PC-9 (cell line): ENCODE measurements around the gene CETP. TPM values are rescaled to one million over a fixed set of nuclear protein-coding genes. Genes with fewer than 3 reads are reported as not detected.

Experiments used
- Bru-seq: library from RNA; stranded (reverse); fragments of 400-500 nt; gene quantifications from one replicate; lab custom pipeline; 2021; lab: Mats Ljungman, UMichigan
- BruChase-seq, 2 experiments: library from RNA; stranded (reverse); fragments of 400-500 nt; gene quantifications; one replicate each; lab custom pipeline; 2021; lab: Mats Ljungman, UMichigan
- BruUV-seq: library from RNA; stranded (reverse); fragments of 400-500 nt; replicated peaks from 2 replicates; lab custom pipeline; 2021; lab: Mats Ljungman, UMichigan
- CTCF ChIA-PET: fragments of 300-600 bp; sonication (Branson Sonifier 250); formaldehyde crosslinking; loops from one replicate; lab custom pipeline; 2022; ENCODE audit warnings: antibody characterized with exemption; lab: Charles Lee
- POLR2A ChIA-PET: fragments of 300-600 bp; sonication (Branson Sonifier 250); formaldehyde crosslinking; loops from one replicate; lab custom pipeline; 2022; ENCODE audit warnings: antibody characterized with exemption; ENCODE audit not compliant: unreplicated experiment; lab: Charles Lee
- DNase-seq, 2 experiments: peaks; one replicate each; pipeline versions ENCODE4 v3.0.0 to v3.0.0-alpha.2; 2015 to 2022; ENCODE audit warnings: mixed read lengths in 1 of 2
- H2AFZ ChIP-seq: fragments of 200-600 bp; sonication (generic); 2 replicates; pipeline ENCODE4 v1.8.1; 2017; ENCODE audit warnings: antibody characterized with exemption
- H3F3A ChIP-seq: fragments of 200-600 bp; sonication (generic); 2 replicates; pipeline ENCODE4 v1.8.1; 2017; ENCODE audit warnings: antibody characterized with exemption, mild to moderate bottlenecking, low read depth; ENCODE audit not compliant: insufficient read depth
- H3K27ac ChIP-seq: fragments of 200-600 bp; sonication (generic); 2 replicates; pipeline ENCODE4 v1.6.1; 2016; ENCODE audit warnings: mixed run types
- H3K27me3 ChIP-seq: fragments of 200-600 bp; sonication (generic); 2 replicates; pipeline ENCODE4 v1.6.1; 2016; ENCODE audit warnings: low read depth, mixed run types; ENCODE audit not compliant: insufficient read depth
- H3K36me3 ChIP-seq: fragments of 200-600 bp; sonication (generic); 2 replicates; pipeline ENCODE4 v1.6.1; 2016; ENCODE audit warnings: low read depth, mixed run types
- H3K4me1 ChIP-seq: fragments of 200-600 bp; sonication (generic); replicated peaks from 2 replicates; pipeline ENCODE4 v1.6.1; 2016; ENCODE audit warnings: mixed run types; ENCODE audit not compliant: insufficient read depth
- H3K4me2 ChIP-seq: fragments of 200-600 bp; sonication (generic); 2 replicates; pipeline ENCODE4 v1.6.1; 2017; ENCODE audit warnings: mixed run types
- H3K4me3 ChIP-seq: fragments of 200-600 bp; sonication (generic); 2 replicates; pipeline ENCODE4 v1.6.1; 2016; ENCODE audit warnings: mixed run types
- H3K79me2 ChIP-seq: fragments of 200-600 bp; sonication (generic); 2 replicates; pipeline ENCODE4 v1.6.1; 2017; ENCODE audit warnings: low read depth, mixed run types
- H3K9me2 ChIP-seq: fragments of 200-600 bp; sonication (generic); 2 replicates; pipeline ENCODE4 v1.8.1; 2017; ENCODE audit warnings: mild to moderate bottlenecking; ENCODE audit not compliant: insufficient read depth
- H3K9me3 ChIP-seq: fragments of 200-600 bp; sonication (generic); 2 replicates; pipeline ENCODE4 v1.8.1; 2016; ENCODE audit warnings: low read depth; ENCODE audit not compliant: insufficient read depth
- H4K20me1 ChIP-seq: fragments of 200-600 bp; sonication (generic); 2 replicates; pipeline ENCODE4 v1.8.1; 2017; ENCODE audit not compliant: insufficient read depth
- CTCF ChIP-seq: fragments of 200-600 bp; sonication (generic); conservative IDR thresholded peaks from 2 replicates; pipeline ENCODE4 v1.6.1; 2017; ENCODE audit warnings: mixed run types, antibody characterized with exemption, mild to moderate bottlenecking, moderate library complexity
- EZH2 ChIP-seq: fragments of 200-600 bp; sonication (generic); IDR thresholded peaks from 2 replicates; pipeline ENCODE4 v1.8.0; 2017; ENCODE audit warnings: antibody characterized with exemption, low read depth
- intact Hi-C: fragments of 100-400 bp; cut with micrococcal nuclease; formaldehyde crosslinking; loops from one replicate; pipeline ENCODE4 v1.10.0; 2022; ENCODE audit not compliant: unreplicated experiment
- long read RNA-seq: library from polyadenylated mRNA; stranded (forward); transcript quantifications from one replicate; pipeline ENCODE4 v2.0.0, GENCODE V29; 2022
- total RNA-seq: library from RNA; stranded (reverse); gene quantifications from 2 replicates; pipeline ENCODE4 v1.2.3, GENCODE V29; 2021

CETP gene
- total RNA-seq (not detected in 2 replicates), Bru-seq, nascent RNA (percentile 4 among the genes with signal in this experiment), BruChase-seq, experiment 1, labeled RNA remaining after a 2-hour chase (percentile 17 among the genes with signal in this experiment), BruChase-seq, experiment 2, labeled RNA remaining after a 6-hour chase (percentile 17 among the genes with signal in this experiment)
- long read RNA-seq, result 0 reads

GRCh38 chr16:56961851-56962281 lies at the start of gene CETP:
Gene CETP, plus strand, starts transcription at chr16:56961950. Its CDS starts 30 bp downstream, at chr16:56961980.
- intact Hi-C loops, result no loop called here
- no peaks in the 10 kb centered on the region for H3K79me2 ChIP-seq
- POLR2A ChIA-PET, result no interaction called here
- H3K4me2 ChIP-seq, result no peak within 1 kb of the TSS
- no peak within 1 kb of the TSS for H3K4me3 ChIP-seq
- no peak within 1 kb of the TSS for H3K27ac ChIP-seq
- H2AFZ ChIP-seq, result no peak within 1 kb of the TSS
- H3K9me3 ChIP-seq, result no peaks in the 10 kb centered on the region
- no peaks in the 10 kb centered on the region for H3K36me3 ChIP-seq
- H4K20me1 ChIP-seq, result no peaks in the 10 kb centered on the region
- H3K4me1 ChIP-seq, result peaks cover 17% of the 10 kb centered on the region
- BruUV-seq, result no TSS peak
- H3K27me3 ChIP-seq, result no peaks in the 10 kb centered on the region
- DNase-seq, result no peak
- TF ChIP-seq CTCF, result no peak
- no peak for TF ChIP-seq EZH2
- peaks cover 11% of the 10 kb centered on the region for H3F3A ChIP-seq
- CTCF ChIA-PET, result no interaction called here
- no peaks in the 10 kb centered on the region for H3K9me2 ChIP-seq

GRCh38 chr16:56912746-56913708 lies 48.7 kb upstream of the CETP start:
- no peak overlapping the region for H2AFZ ChIP-seq
- no peaks in the 10 kb centered on the region for H3K9me2 ChIP-seq
- no TSS peak for BruUV-seq
- no peak overlapping the region for H3K27ac ChIP-seq
- no peak overlapping the region for H3K4me3 ChIP-seq
- H3K79me2 ChIP-seq, result no peaks in the 10 kb centered on the region
- ChIA-PET POLR2A (interaction anchor here (0.6 kb wide), 1 partner anchor 1486 kb away, joined by 6 read pairs; no protein-coding TSS in a partner anchor), CTCF (no interaction called here)
- H4K20me1 ChIP-seq, result no peaks in the 10 kb centered on the region
- H3K9me3 ChIP-seq, result no peaks in the 10 kb centered on the region
- intact Hi-C loops, result no loop called here
- TF ChIP-seq CTCF (no peak), EZH2 (no peak)
- H3K4me1 ChIP-seq, result 0 out of 2 replicates have a peak, but pooled peaks cover 3% of the 10 kb centered on the region
- H3K27me3 ChIP-seq, result no peaks in the 10 kb centered on the region
- no peak for DNase-seq
- H3F3A ChIP-seq, result no peaks in the 10 kb centered on the region
- H3K36me3 ChIP-seq, result no peaks in the 10 kb centered on the region
- no peak overlapping the region for H3K4me2 ChIP-seq

GRCh38 chr16:56914896-56915295 lies 46.9 kb upstream of the CETP start:
- Histone ChIP-seq H3K4me3 (no peak overlapping the region), H3F3A (peaks cover 11% of the 10 kb centered on the region; the same call in 1 of the 2 replicates), H2AFZ (no peak overlapping the region), H4K20me1 (no peaks in the 10 kb centered on the region), H3K79me2 (no peaks in the 10 kb centered on the region), H3K27ac (no peak overlapping the region), H3K36me3 (no peaks in the 10 kb centered on the region), H3K9me2 (no peaks in the 10 kb centered on the region), H3K9me3 (no peaks in the 10 kb centered on the region), H3K4me2 (no peak overlapping the region), H3K4me1 (peaks cover 18% of the 10 kb centered on the region), H3K27me3 (no peaks in the 10 kb centered on the region)
- DNase-seq, result no peak
- BruUV-seq, result no TSS peak
- TF ChIP-seq EZH2, result no peak
- TF ChIP-seq CTCF, result no peak
- intact Hi-C loops, result no loop called here
- POLR2A ChIA-PET, result no interaction called here
- CTCF ChIA-PET, result interaction anchor here (0.6 kb wide), 1 partner anchor 52 kb away, joined by 3 read pairs; no protein-coding TSS in a partner anchor
